AML-193 (cell line): ENCODE results near the gene PLOD3.

Experiments
- DNase-seq, 2 experiments: peaks; one replicate each; lab custom pipeline; 2025; lab: John Stamatoyannopoulos, UW

Gene PLOD3

GRCh38 chr7:101180130-101180755 is 37.1 kb downstream of the PLOD3 start, which contains the start of gene NAT16:
Gene NAT16 (minus strand): TSS chr7:101180293. CDS start chr7:101174807, 5,486 bp downstream.
- no peak for DNase-seq

DNA sequence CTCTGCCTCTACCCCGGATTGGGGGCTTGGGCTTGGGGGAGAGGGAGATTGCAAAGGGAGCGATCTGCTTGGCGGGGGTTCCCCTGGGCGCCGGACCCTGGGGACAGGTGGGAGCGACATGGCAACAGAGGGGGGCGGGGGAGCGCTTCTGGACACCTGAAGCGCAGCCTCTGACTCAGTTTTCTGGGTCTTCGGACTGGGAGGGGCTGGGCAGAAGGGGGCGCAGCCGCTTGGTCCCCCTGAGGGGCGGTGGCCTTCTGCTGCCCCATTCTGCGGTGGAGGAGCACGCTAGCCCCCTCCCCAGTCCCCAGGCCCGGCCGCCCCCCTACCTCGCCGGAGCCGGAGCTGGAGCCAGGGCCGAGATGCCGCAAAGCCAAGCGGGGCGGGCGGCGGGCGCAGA is 37.7 kb downstream of the PLOD3 start:
- no peak for DNase-seq

- no peak for DNase-seq
Measured at GRCh38 chr7:101179117-101179516, 38.3 kb downstream of the PLOD3 start.

DNA sequence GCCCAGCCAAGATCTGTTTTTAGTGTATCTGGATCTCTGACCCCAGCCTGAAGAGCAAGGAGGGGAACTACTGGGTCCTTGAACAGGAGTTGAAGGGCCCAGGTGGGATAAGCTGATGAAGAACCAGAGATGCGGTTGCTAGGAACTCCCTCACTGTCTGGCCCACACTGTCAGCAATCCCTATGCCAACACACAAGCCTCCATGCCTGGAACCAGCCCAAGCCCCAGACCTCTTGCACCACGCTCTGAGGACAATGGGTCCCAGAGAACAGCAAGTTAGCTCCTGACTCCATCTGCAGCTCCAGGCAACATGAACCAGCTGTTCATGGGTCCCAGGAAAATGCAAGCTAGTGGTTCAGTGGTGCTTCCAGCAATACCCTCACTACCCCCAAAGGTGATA is 39.7 kb downstream of the PLOD3 start:
- no peak for DNase-seq

DNA sequence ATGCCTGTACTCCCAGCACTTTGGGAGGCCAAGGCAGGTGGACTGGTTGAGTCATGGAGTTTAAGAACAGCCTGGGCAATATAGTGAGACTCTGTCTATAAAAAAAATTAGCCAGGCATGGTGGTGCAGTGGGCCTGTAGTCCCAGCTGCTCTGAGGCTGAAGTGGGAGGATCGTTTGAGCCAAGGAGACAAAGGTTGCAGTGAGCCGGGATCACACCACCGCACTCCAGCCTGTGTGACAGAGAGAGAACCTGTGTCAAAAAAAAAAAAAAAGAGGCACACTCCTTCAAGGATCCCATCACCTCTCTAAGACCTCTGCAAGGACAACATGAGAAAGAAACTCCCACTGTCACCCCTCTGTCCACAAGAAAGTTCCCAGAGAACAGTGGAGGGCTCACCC is 41.7 kb downstream of the PLOD3 start:
- DNase-seq = no peak

DNA sequence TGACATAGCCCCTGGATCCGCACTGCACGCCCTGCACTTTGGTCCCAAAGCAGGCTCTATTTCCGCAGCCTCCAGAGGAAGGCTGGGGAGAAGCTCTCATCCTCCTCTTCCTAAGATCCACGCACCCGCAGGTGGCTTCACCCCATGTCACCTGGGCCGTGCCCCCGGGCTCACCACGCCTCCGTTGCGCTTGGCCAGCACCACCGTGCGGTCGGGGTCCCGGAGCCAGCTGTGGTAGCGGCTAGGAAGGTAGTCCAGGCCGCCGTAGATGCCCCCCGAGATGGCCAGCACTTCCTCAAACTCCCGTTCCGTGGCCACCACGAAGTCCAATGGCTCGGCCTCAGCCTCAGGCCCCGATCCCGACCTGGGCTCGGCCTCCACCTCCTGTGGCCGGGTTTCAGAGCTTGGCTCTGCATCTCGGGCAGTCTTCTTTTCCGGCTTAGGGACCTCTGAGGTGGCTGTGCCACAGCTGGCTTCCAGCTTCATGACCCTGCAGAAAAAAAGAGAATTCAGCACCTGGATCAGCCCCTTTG is 43.0 kb downstream of the PLOD3 start:
- DNase-seq = no peak

- no peak for DNase-seq
Measured at GRCh38 chr7:101173752-101174244, 43.6 kb downstream of the PLOD3 start.

GRCh38 chr7:101172854-101173751 is 44.3 kb downstream of the PLOD3 start:
- no peak for DNase-seq

DNA sequence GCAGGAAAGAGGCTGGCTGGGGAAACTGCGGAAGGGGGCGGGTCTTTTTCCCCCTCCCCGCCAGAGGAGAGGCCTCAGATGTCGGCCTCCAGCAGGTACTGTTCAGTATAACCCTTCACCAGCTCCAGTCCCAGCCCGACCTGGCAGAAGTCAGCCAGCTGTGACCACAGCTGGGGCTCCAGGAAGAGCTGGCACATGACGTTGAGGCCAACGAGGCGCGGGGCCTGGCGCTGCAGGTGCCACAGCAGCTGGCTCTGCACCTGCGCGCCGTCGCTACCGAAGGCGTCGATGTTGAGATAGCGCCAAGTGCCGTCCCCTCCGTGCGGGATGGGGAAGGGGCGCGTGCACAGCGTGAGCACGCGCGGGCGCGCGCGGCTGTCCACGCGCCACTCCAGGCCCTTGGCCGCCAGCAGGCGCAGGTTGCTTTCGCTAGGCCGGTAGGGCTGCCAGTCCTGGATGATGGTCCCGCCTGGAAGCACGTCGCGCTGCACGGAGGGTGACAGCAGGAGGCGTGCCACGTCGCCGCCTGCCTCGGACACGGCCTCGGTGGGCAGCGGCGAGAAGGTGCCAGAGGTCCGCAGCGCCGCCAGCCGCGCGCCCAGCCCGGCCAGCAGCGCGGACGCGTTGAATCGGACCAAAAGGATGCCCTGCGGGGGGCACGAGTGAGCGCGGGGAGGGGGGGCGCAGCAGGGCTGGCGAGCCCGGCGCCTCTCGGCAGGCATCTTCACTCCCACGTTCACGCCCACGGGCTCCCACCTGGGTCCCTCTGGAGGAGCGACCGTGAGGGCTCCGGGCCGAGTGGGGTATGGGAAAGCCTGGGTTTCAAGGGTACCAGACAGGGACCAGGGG is 45.2 kb downstream of the PLOD3 start:
- DNase-seq = no peak

DNA sequence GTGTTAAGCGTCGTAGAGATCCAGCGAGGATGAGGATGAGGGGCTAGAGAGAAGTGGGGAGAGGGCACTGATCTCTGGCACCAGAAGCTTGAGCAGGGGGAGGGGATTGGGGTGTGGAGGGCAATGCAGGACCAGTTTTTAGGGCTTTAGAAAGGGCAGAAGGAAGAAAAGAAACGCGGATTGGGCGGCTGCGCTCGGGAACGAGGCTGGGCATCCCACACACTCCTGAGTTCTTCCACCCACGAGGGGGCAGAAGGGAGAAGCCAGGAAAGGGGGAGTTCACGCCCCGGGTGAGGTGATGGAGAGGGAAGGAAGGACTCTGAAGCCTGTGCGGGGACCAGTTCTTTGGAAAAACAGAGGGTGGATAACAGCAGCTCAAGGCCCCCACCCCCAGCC is 45.9 kb downstream of the PLOD3 start:
- DNase-seq = no peak

GRCh38 chr7:101170617-101171441 is 46.6 kb downstream of the PLOD3 start:
- no peak for DNase-seq

DNA sequence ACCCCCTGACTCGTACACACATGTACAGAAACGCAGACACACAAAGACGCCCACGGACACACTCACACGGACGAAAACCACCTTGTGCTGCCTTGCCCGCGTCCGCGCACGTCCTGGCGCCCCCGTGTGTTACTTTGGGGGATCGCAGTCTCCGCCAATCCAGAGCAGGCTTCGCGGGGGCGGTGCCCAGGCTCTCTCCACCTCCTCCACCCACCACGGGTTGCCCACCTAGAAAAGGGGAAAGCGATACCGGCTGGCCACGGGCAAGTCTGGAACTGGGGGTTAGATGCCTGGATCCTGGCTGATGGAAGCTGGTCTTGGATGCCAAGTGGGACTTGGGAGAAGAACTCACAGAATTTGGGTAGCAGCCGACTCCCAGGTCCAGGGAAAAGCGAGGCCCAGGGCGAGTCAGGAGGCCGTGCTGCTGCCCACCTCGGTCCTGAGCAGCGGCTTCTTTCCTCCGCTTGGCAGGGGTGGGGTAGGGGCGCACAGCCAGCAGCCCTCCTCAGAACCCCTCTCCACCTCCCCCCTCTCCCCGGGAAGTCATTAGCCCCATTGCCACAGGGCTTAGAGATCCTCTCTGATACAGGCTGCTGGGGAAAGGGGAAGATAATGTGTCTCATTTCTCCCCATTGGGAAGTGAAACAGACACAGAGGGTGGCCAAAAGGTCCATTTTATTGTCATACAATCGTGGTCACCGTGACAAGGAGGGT is 47.4 kb downstream of the PLOD3 start:
- DNase-seq = peak; percentile 18 to 24

GRCh38 chr7:101169110-101169837 is 48.1 kb downstream of the PLOD3 start:
- DNase-seq = no peak

DNA sequence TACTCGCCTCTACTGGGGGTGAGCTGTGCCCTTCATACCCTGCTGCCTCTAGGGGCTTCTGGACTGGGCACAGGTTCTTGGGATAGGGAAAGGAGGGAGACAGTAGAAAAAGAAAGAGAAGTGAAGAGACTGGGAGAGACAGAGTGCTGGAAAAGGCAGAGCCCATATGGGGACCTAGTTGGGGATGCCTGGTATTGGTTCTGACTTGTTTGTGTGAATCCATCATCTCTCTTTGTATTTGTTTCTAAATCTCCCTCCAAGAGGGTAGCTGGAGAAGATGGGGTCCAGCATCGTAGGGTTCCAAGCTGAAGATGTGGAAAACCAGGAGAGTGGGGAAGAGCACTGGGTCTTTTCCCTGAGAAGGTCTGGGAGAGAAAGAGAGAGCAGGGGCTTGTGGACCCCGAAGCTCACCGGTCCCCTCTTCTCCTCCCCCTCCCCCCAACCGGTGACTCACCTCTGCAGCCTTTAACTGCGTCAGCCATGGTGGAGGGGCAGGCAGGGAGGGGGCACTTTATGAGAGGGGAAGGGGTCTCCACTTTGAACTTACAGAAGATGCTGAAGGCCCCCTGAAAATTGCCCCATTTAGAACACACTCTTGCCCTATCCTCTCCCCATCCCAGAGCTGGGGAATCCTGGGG is 48.9 kb downstream of the PLOD3 start:
- no peak for DNase-seq

GRCh38 chr7:101167645-101168411 is 49.6 kb downstream of the PLOD3 start:
- no peak for DNase-seq

DNA sequence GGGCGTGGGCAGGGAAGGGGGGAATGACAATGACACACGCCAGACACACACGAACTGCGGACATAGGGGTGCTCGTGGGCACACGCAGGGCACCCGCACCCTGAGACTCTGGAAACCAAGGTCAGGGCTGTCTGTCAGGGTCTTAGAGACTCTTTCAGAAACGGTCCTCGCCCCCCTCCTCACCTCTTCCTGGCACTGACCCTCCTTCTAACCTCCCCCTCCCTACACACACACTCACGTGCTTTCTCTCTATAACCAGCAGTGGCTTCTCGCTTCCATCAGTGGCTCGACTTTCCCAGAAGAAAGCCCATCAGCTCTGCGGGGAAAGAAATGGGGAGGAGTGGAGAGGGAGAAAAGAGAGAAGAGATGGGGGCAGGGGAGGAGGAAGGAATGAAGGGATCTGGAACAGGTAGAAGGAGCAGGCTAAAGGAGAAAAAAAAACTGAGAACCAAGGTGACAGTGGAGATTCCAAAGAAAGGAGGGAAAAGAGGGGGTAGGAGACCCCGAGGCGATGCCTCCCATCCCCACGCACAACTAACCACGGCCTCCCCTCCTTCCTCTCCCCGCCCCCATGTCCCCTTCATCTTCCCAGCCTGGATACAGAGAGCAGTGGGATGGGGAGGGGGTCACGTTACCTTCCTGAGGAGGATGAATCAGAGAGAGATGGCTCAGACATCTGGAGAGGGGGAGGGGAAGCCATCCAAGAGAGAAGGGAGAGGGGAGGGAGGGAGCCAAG is 50.3 kb downstream of the PLOD3 start:
- DNase-seq = no peak

DNA sequence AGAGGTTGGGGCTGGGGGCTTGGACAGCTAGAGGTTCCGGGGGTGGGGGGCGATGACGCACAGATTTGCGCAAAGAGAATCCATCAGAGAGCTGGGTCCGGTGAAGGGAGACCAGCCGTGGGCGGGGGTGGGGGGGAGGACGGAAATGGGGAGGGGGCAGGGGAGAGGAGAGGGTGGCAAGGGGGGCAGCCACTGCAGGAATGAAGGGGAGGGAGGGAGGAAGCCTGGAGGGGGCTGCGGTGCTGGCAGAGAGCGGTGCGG is 50.8 kb downstream of the PLOD3 start:
- no peak for DNase-seq
